RWPE2 (cell line): ENCODE results near the gene LARGE1.

Source experiments
- ATAC-seq: fragments of 200-7000 bp; cut with Tn5 transposase; 3 replicates; pipeline ENCODE4 v1.9.1; 2021; ENCODE audit warnings: low read depth
- DNase-seq: peaks from one replicate; pipeline ENCODE4 v3.0.0-alpha.2; 2020; ENCODE audit warnings: low spot score
- H3K27ac ChIP-seq: fragments of 450-650 bp; 2 replicates; pipeline ENCODE4 v1.5.1; 2017; ENCODE audit warnings: mild to moderate bottlenecking; ENCODE audit not compliant: poor library complexity, severe bottlenecking
- H3K27me3 ChIP-seq: fragments of 250-450 bp; sonication (Bioruptor Pico); 2 replicates; pipeline ENCODE4 v1.5.1; 2021; ENCODE audit warnings: mild to moderate bottlenecking, moderate library complexity; ENCODE audit not compliant: insufficient read depth, poor library complexity, severe bottlenecking
- H3K36me3 ChIP-seq: fragments of 250-450 bp; sonication (Bioruptor Pico); 2 replicates; pipeline ENCODE4 v1.5.1; 2020; ENCODE audit warnings: low read depth, mild to moderate bottlenecking, moderate library complexity
- H3K4me1 ChIP-seq: fragments of 250-450 bp; sonication (Bioruptor Pico); 2 replicates; pipeline ENCODE4 v1.5.1; 2021; ENCODE audit warnings: mild to moderate bottlenecking, moderate library complexity; ENCODE audit not compliant: insufficient read depth, poor library complexity, severe bottlenecking
- H3K4me3 ChIP-seq: fragments of 250-450 bp; sonication (Bioruptor Pico); 2 replicates; pipeline ENCODE4 v1.5.1; 2021; ENCODE audit warnings: mild to moderate bottlenecking, moderate library complexity; ENCODE audit not compliant: severe bottlenecking
- H3K9me3 ChIP-seq: fragments of 250-450 bp; sonication (Bioruptor Pico); 2 replicates; pipeline ENCODE4 v1.5.1; 2021; ENCODE audit warnings: mild to moderate bottlenecking, moderate library complexity; ENCODE audit not compliant: severe bottlenecking
- TF ChIP-seq, protein P1 (sequence below): fragments of 450-650 bp; IDR thresholded peaks from one replicate; pipeline ENCODE4 v1.5.1; 2017; ENCODE audit warnings: mild to moderate bottlenecking, moderate library complexity; ENCODE audit not compliant: poor library complexity, severe bottlenecking

LARGE1 gene

GRCh38 chr22:33957086-33957485 is 36.8 kb upstream of the LARGE1 start:
- no peaks in the 10 kb centered on the region for H3K9me3 ChIP-seq
- no peaks in the 10 kb centered on the region for H3K27me3 ChIP-seq
- H3K4me1 ChIP-seq = no peaks in the 10 kb centered on the region
- H3K36me3 ChIP-seq = no peaks in the 10 kb centered on the region
- no peak overlapping the region for H3K4me3 ChIP-seq
- no peak for ATAC-seq
- TF ChIP-seq, protein P1, sequence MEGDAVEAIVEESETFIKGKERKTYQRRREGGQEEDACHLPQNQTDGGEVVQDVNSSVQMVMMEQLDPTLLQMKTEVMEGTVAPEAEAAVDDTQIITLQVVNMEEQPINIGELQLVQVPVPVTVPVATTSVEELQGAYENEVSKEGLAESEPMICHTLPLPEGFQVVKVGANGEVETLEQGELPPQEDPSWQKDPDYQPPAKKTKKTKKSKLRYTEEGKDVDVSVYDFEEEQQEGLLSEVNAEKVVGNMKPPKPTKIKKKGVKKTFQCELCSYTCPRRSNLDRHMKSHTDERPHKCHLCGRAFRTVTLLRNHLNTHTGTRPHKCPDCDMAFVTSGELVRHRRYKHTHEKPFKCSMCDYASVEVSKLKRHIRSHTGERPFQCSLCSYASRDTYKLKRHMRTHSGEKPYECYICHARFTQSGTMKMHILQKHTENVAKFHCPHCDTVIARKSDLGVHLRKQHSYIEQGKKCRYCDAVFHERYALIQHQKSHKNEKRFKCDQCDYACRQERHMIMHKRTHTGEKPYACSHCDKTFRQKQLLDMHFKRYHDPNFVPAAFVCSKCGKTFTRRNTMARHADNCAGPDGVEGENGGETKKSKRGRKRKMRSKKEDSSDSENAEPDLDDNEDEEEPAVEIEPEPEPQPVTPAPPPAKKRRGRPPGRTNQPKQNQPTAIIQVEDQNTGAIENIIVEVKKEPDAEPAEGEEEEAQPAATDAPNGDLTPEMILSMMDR = no peak
- no peak overlapping the region for H3K27ac ChIP-seq
- DNase-seq = no peak

- Histone ChIP-seq H3K36me3 (no peaks in the 10 kb centered on the region), H3K4me1 (no peaks in the 10 kb centered on the region), H3K4me3 (no peak overlapping the region), H3K27ac (no peak overlapping the region), H3K9me3 (no peaks in the 10 kb centered on the region), H3K27me3 (no peaks in the 10 kb centered on the region)
- TF ChIP-seq, protein P1 = no peak
- ATAC-seq (no peak), DNase-seq (no peak)
Observed at GRCh38 chr22:33952776-33953175, 32.5 kb upstream of the LARGE1 start.

- no peak for ATAC-seq
- TF ChIP-seq, protein P1 = no peak
- no peak overlapping the region for H3K27ac ChIP-seq
Observed at GRCh38 chr22:33940741-33941140, 20.5 kb upstream of the LARGE1 start.

DNA sequence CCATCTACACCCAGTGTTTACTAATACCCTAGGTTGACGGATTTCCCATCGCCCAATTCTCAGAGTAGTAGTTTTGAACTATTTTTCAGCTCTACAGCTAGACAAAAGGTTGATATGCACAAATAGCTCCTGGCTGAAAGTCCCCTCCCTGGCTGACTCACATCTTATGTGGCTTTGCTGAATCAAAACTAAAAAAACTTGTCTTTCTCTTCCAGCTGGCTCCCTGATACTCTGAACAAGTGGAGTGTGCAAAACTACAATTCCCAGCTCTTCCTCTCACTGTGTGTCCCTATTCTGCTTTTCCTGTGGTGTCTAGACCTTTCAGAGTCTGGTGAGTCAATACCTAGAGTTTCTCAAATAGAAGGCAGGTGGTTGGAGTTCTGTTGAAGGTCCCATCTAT is 12.7 kb upstream of the LARGE1 start:
- no peaks in the 10 kb centered on the region for H3K4me1 ChIP-seq
- H3K36me3 ChIP-seq = no peaks in the 10 kb centered on the region
- TF ChIP-seq, protein P1 = no peak
- no peak for DNase-seq
- H3K27ac ChIP-seq = no peak overlapping the region
- H3K4me3 ChIP-seq = no peak overlapping the region
- H3K9me3 ChIP-seq = no peaks in the 10 kb centered on the region
- no peak for ATAC-seq
- no peaks in the 10 kb centered on the region for H3K27me3 ChIP-seq

More at GRCh38 chr22:33940741-33941140, 20.5 kb upstream of the LARGE1 start:
- no peaks in the 10 kb centered on the region for H3K4me1 ChIP-seq
- no peaks in the 10 kb centered on the region for H3K9me3 ChIP-seq
- H3K27me3 ChIP-seq = no peaks in the 10 kb centered on the region
- H3K4me3 ChIP-seq = no peak overlapping the region
- DNase-seq = no peak
- H3K36me3 ChIP-seq = no peaks in the 10 kb centered on the region

GRCh38 chr22:33931406-33931805 is 11.1 kb upstream of the LARGE1 start:
- Histone ChIP-seq H3K4me3 (no peak overlapping the region), H3K36me3 (no peaks in the 10 kb centered on the region), H3K4me1 (no peaks in the 10 kb centered on the region), H3K27me3 (no peaks in the 10 kb centered on the region), H3K9me3 (no peaks in the 10 kb centered on the region), H3K27ac (no peak overlapping the region)
- DNase-seq = no peak
- TF ChIP-seq, protein P1 = no peak
- ATAC-seq = no peak
